HG02943 (cell line): ENCODE results near the gene RAB7A.
A peak's percentile ranks its signal among the peaks of the same experiment; 100 is the strongest.

Source experiments
- ATAC-seq: cut with Tn5 transposase; IDR thresholded peaks from one replicate; pipeline ENCODE4 v1.9.1; 2021; ENCODE audit warnings: mild to moderate bottlenecking, low read depth, moderate library complexity; ENCODE audit not compliant: unreplicated experiment

The RAB7A gene

GRCh38 chr3:128784843-128785242 is 58.9 kb downstream of the RAB7A start:
- ATAC-seq: no peak

GRCh38 chr3:128786434-128787020 is 60.5 kb downstream of the RAB7A start:
- ATAC-seq: no peak

- no peak for ATAC-seq
These were observed 61.6 kb downstream of the RAB7A start for GRCh38 chr3:128787256-128788253.

- ATAC-seq: no peak
These were observed 62.4 kb downstream of the RAB7A start for GRCh38 chr3:128788268-128788869.

- no peak for ATAC-seq
These were observed 68.2 kb downstream of the RAB7A start for GRCh38 chr3:128794067-128794768.

GRCh38 chr3:128794770-128795649 is 69.0 kb downstream of the RAB7A start:
- peak; percentile 66 for ATAC-seq

- no peak for ATAC-seq
These were observed 73.7 kb downstream of the RAB7A start for GRCh38 chr3:128799653-128800052.

GRCh38 chr3:128800241-128801187 is 74.5 kb downstream of the RAB7A start:
- ATAC-seq: no peak

- no peak for ATAC-seq
These were observed 75.9 kb downstream of the RAB7A start for GRCh38 chr3:128801779-128802380.

- ATAC-seq: no peak
These were observed 77.3 kb downstream of the RAB7A start for GRCh38 chr3:128803307-128803706.

- ATAC-seq: peak; percentile 60
These were observed 78.2 kb downstream of the RAB7A start for GRCh38 chr3:128804017-128804810.

GRCh38 chr3:128804811-128805155 is 78.8 kb downstream of the RAB7A start:
- ATAC-seq: no peak

GRCh38 chr3:128805772-128806171 is 79.8 kb downstream of the RAB7A start:
- no peak for ATAC-seq

- ATAC-seq: no peak
These were observed 80.6 kb downstream of the RAB7A start for GRCh38 chr3:128806588-128806987.

GRCh38 chr3:128807186-128807830 is 81.3 kb downstream of the RAB7A start:
- no peak for ATAC-seq

- no peak for ATAC-seq
These were observed 82.7 kb downstream of the RAB7A start for GRCh38 chr3:128808672-128809071.

- ATAC-seq: no peak
These were observed 87.1 kb downstream of the RAB7A start for GRCh38 chr3:128813097-128813496.
